HepG2 (cell line): ENCODE measurements around the gene RSL1D1. TPM values are rescaled to one million over a fixed set of nuclear protein-coding genes. Genes with fewer than 3 reads are reported as not detected.

Experiments used
- ATF7 ChIP-seq, 2 experiments: fragments of 450-650 bp in 1 of 2; sonication (generic) in 1 of 2; formaldehyde crosslinking in 1 of 2; IDR thresholded peaks; 2 replicates each; pipeline versions ENCODE4 v1.4.0 to v1.6.1; 2016 to 2020; ENCODE audit warnings: antibody characterized with exemption in 1 of 2, mild to moderate bottlenecking in 1 of 2, missing genetic modification reagents in 1 of 2
- CCDC6 ChIP-seq: sonication (generic); formaldehyde crosslinking; IDR thresholded peaks from 2 replicates; pipeline ENCODE4 v1.8.1; 2022; ENCODE audit warnings: mild to moderate bottlenecking, missing genetic modification reagents, moderate library complexity
- EP300 ChIP-seq, 3 experiments: sonication (generic) in 1 of 3; formaldehyde crosslinking in 1 of 3; IDR thresholded peaks; 2 replicates each; pipeline versions ENCODE4 v1.5.1 to v1.6.1; 2011 to 2020; ENCODE audit warnings: low read depth in 2 of 3, low read length in 2 of 3, borderline replicate concordance in 1 of 3, improper control_type of control experiment in 1 of 3, mild to moderate bottlenecking in 1 of 3, missing genetic modification reagents in 1 of 3, moderate library complexity in 1 of 3
- FOXA1 ChIP-seq, 2 experiments: fragments of 450-650 bp in 1 of 2; sonication (generic) in 1 of 2; formaldehyde crosslinking in 1 of 2; IDR thresholded peaks; 2 replicates each; pipeline versions ENCODE4 v1.4.0 to v1.6.1; 2016 to 2020; ENCODE audit warnings: missing genetic modification reagents in 1 of 2
- HOXD1 ChIP-seq: sonication (generic); formaldehyde crosslinking; IDR thresholded peaks from 2 replicates; pipeline ENCODE4 v1.5.0; 2020; ENCODE audit warnings: missing genetic modification reagents
- KLF16 ChIP-seq, 2 experiments: sonication (generic) in 1 of 2; formaldehyde crosslinking in 1 of 2; IDR thresholded peaks; 2 replicates each; pipeline versions ENCODE4 v1.6.1 to v1.8.0; 2016 to 2023; ENCODE audit warnings: missing genetic modification reagents in 2 of 2, missing compliant biosample characterization in 1 of 2
- NRL ChIP-seq: sonication (generic); formaldehyde crosslinking; IDR thresholded peaks from 2 replicates; pipeline ENCODE4 v1.5.0; 2020; ENCODE audit warnings: missing genetic modification reagents, mild to moderate bottlenecking, moderate library complexity, borderline replicate concordance
- SIN3A ChIP-seq: IDR thresholded peaks from 2 replicates; pipeline ENCODE4 v1.6.1; 2011; ENCODE audit warnings: low read depth, mild to moderate bottlenecking, control low read depth, low read length, borderline replicate concordance
- XRCC5 ChIP-seq: fragments of 200-400 bp; formaldehyde crosslinking; optimal IDR thresholded peaks from 2 replicates; pipeline ENCODE3; 2017; ENCODE audit warnings: mild to moderate bottlenecking, low read length
- ZMYM2 ChIP-seq: sonication (generic); formaldehyde crosslinking; IDR thresholded peaks from 2 replicates; pipeline ENCODE4 v1.8.0; 2022; ENCODE audit warnings: mild to moderate bottlenecking, missing genetic modification reagents
- ZNF138 ChIP-seq: sonication (generic); formaldehyde crosslinking; IDR thresholded peaks from 2 replicates; pipeline ENCODE4 v1.5.0; 2020; ENCODE audit warnings: mild to moderate bottlenecking, low read depth, missing genetic modification reagents
- ZNF484 ChIP-seq: sonication (generic); formaldehyde crosslinking; IDR thresholded peaks from 2 replicates; pipeline ENCODE4 v1.5.1; 2020; ENCODE audit warnings: mild to moderate bottlenecking, low read depth, missing genetic modification reagents, borderline replicate concordance
- ZNF543 ChIP-seq: sonication (generic); formaldehyde crosslinking; IDR thresholded peaks from 2 replicates; pipeline ENCODE4 v1.4.0; 2020; ENCODE audit warnings: mild to moderate bottlenecking, missing genetic modification reagents
- ZNF550 ChIP-seq: sonication (generic); formaldehyde crosslinking; IDR thresholded peaks from 2 replicates; pipeline ENCODE4 v1.4.0; 2020; ENCODE audit warnings: mild to moderate bottlenecking, missing genetic modification reagents, borderline replicate concordance
- ZNF616 ChIP-seq: sonication (generic); formaldehyde crosslinking; IDR thresholded peaks from 2 replicates; pipeline ENCODE4 v1.5.0; 2020; ENCODE audit warnings: low read depth, mild to moderate bottlenecking, missing genetic modification reagents
- ZNF619 ChIP-seq: sonication (generic); formaldehyde crosslinking; IDR thresholded peaks from 2 replicates; pipeline ENCODE4 v1.4.0; 2020; ENCODE audit warnings: mild to moderate bottlenecking, missing genetic modification reagents
- ZNF781 ChIP-seq: sonication (generic); formaldehyde crosslinking; IDR thresholded peaks from 2 replicates; pipeline ENCODE4 v1.5.1; 2020; ENCODE audit warnings: borderline replicate concordance, mild to moderate bottlenecking, missing genetic modification reagents; ENCODE audit errors: not compliant biosample characterization
- ZNF891 ChIP-seq: sonication (generic); formaldehyde crosslinking; IDR thresholded peaks from 2 replicates; pipeline ENCODE4 v1.5.0; 2020; ENCODE audit warnings: mild to moderate bottlenecking, missing genetic modification reagents
- ZSCAN12 ChIP-seq: sonication (generic); formaldehyde crosslinking; IDR thresholded peaks from 2 replicates; pipeline ENCODE4 v1.9.0; 2021; ENCODE audit warnings: mild to moderate bottlenecking, missing genetic modification reagents
- polyA plus RNA-seq, 8 experiments: library from polyadenylated mRNA; depleted of rRNA in 3 of 8; stranded (reverse) in 7 of 8; unstranded in 1 of 8; fragments of >200 nt; fragmentation: Illumina TruSeq in 4 of 8; extraction: Trizol in 4 of 8; gene quantifications; 2 replicates each; pipeline versions ENCODE4 v1.2.1 to v1.2.3, GENCODE V29; 2011 to 2016; ENCODE audit warnings: low read depth in 4 of 8, missing spikeins in 1 of 8, mixed read lengths in 1 of 8; ENCODE audit not compliant: insufficient read depth in 1 of 8
- total RNA-seq, 5 experiments: library from RNA; depleted of rRNA; stranded (reverse); fragments of >200 nt; fragmentation: Illumina TruSeq; extraction: Trizol; gene quantifications; 2 replicates each; pipeline ENCODE4 v1.2.3, GENCODE V29; 2016; ENCODE audit warnings: low read depth in 1 of 5
- TF ChIP-seq, protein P1 (sequence below): IDR thresholded peaks from 2 replicates; pipeline ENCODE4 v1.6.1; 2012; ENCODE audit warnings: inconsistent platforms
- TF ChIP-seq, protein P2 (sequence below): sonication (generic); formaldehyde crosslinking; IDR thresholded peaks from 2 replicates; pipeline ENCODE4 v1.5.0; 2020; ENCODE audit warnings: missing genetic modification reagents
- TF ChIP-seq, protein P3 (sequence below): sonication (generic); formaldehyde crosslinking; IDR thresholded peaks from 2 replicates; pipeline ENCODE4 v1.5.0; 2020; ENCODE audit warnings: mild to moderate bottlenecking, missing genetic modification reagents

RSL1D1 gene
- total and polyA plus RNA-seq, 2 of the 13 experiments (the other 11 are each of a cell fraction or from before 2014, with no cell fraction given): 187 to 343 TPM

DNA sequence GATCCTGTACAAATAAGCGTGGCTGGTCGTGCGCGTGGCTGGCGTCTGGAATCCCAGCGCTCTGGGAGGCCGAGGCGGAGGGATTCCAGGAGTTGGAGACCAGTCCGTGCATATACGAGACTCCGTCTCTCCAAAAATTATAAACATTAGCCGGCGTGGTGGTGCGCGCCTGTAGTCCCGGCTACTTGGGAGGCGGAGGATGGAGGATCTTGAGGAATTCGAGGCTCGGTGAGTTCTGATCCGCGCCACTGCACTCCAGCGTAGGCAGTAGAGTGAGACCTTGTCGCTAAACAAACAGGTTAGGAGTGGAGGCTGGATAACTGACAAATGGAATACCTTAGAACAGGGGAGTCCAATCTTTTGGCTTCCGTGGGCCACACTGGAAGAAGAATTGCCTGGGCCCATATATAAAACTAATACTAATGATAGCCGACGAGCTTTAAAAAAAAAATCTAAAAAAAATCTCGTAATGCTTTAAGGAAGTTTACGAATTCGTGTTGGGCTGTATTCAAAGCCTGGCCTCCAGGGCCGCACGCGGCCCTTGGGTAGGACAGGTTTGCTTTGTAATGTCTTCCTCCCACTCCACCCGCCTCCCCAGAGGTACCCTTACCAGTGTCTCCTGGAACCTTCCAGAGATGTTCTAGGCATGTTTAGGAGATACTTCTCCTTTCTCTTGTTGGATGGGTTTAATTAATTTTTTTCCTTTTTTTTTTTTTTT is 909 bp upstream of the RSL1D1 start (continued):
- TF ChIP-seq EP300 (IDR thresholded peaks at IDR 0.05; ENCODE audit: low read depth in 2 of 2, low read length in 2 of 2) (0 out of 4 replicates have a peak, but pooled peaks of 1 of the 2 experiments have one; percentile 20), EP300 (CRISPR knock-in tag; IDR thresholded peaks at IDR 0.05; ENCODE audit: borderline replicate concordance) (0 out of 2 replicates have a peak, but pooled peaks have one; percentile 9), SIN3A (0 out of 2 replicates have a peak, but pooled peaks have one; percentile 25), XRCC5 (peak; percentile 66), ZNF138 (CRISPR knock-in tag) (0 out of 2 replicates have a peak, but pooled peaks have one; percentile 9), HOXD1 (CRISPR knock-in tag) (no peak), ZNF619 (CRISPR knock-in tag) (0 out of 2 replicates have a peak, but pooled peaks have one; percentile 27), ATF7 (IDR thresholded peaks at IDR 0.05) (no peak), ATF7 (CRISPR knock-in tag; IDR thresholded peaks at IDR 0.05) (no peak), ZNF616 (peak; percentile 62; the same call in 1 of the 2 replicates), KLF16 (CRISPR knock-in tag; IDR thresholded peaks at IDR 0.05) (no peak), ZMYM2 (CRISPR knock-in tag) (peak; percentile 31; the same call in 1 of the 2 replicates), ZNF550 (0 out of 2 replicates have a peak, but pooled peaks have one; percentile 74), FOXA1 (IDR thresholded peaks at IDR 0.05) (no peak), FOXA1 (CRISPR knock-in tag; IDR thresholded peaks at IDR 0.05) (peak; percentile 70), ZNF891 (CRISPR knock-in tag) (0 out of 2 replicates have a peak, but pooled peaks have one; percentile 54), ZNF781 (peak; percentile 17), ZSCAN12 (0 out of 2 replicates have a peak, but pooled peaks have one; percentile 21), ZNF543 (CRISPR knock-in tag) (no peak), CCDC6 (no peak), ZNF484 (no peak), NRL (CRISPR knock-in tag) (0 out of 2 replicates have a peak, but pooled peaks have one; percentile 30)
- TF ChIP-seq, protein P1, sequence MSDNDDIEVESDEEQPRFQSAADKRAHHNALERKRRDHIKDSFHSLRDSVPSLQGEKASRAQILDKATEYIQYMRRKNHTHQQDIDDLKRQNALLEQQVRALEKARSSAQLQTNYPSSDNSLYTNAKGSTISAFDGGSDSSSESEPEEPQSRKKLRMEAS: no peak
- TF ChIP-seq, protein P2, sequence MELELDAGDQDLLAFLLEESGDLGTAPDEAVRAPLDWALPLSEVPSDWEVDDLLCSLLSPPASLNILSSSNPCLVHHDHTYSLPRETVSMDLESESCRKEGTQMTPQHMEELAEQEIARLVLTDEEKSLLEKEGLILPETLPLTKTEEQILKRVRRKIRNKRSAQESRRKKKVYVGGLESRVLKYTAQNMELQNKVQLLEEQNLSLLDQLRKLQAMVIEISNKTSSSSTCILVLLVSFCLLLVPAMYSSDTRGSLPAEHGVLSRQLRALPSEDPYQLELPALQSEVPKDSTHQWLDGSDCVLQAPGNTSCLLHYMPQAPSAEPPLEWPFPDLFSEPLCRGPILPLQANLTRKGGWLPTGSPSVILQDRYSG (CRISPR knock-in tag): no peak
- TF ChIP-seq, protein P3, sequence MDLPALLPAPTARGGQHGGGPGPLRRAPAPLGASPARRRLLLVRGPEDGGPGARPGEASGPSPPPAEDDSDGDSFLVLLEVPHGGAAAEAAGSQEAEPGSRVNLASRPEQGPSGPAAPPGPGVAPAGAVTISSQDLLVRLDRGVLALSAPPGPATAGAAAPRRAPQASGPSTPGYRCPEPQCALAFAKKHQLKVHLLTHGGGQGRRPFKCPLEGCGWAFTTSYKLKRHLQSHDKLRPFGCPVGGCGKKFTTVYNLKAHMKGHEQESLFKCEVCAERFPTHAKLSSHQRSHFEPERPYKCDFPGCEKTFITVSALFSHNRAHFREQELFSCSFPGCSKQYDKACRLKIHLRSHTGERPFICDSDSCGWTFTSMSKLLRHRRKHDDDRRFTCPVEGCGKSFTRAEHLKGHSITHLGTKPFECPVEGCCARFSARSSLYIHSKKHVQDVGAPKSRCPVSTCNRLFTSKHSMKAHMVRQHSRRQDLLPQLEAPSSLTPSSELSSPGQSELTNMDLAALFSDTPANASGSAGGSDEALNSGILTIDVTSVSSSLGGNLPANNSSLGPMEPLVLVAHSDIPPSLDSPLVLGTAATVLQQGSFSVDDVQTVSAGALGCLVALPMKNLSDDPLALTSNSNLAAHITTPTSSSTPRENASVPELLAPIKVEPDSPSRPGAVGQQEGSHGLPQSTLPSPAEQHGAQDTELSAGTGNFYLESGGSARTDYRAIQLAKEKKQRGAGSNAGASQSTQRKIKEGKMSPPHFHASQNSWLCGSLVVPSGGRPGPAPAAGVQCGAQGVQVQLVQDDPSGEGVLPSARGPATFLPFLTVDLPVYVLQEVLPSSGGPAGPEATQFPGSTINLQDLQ (CRISPR knock-in tag): no peak
